Astrocyte (in vitro differentiated cells and primary cell): ENCODE data around the gene FOXL3. TPM values are rescaled to one million over a fixed set of nuclear protein-coding genes. Genes with fewer than 3 reads are reported as not detected.
"Not testable (repeated sequence)": the region's sequence is repeated elsewhere in the genome, so short reads cannot be mapped to it uniquely, and the experiment has no call there.

Experiments used
- DNase-seq: peaks from one replicate; pipeline ENCODE4 v3.0.0-alpha.2; 2010; ENCODE audit warnings: low read depth
- FAIRE-seq: peaks from 2 replicates; lab custom pipeline; 2011; peaks lifted over from hg19 to GRCh38; lab: Jason Lieb, UNC
- H2AFZ ChIP-seq: 2 replicates; pipeline ENCODE4 v1.6.0; 2012; ENCODE audit warnings: low read depth, low read length, inconsistent platforms
- H3K27ac ChIP-seq: 2 replicates; pipeline ENCODE4 v1.5.1; 2011; ENCODE audit warnings: low read depth, low read length, inconsistent platforms
- H3K27me3 ChIP-seq: 2 replicates; pipeline ENCODE4 v1.6.0; 2011; ENCODE audit warnings: low read length, inconsistent platforms; ENCODE audit not compliant: insufficient read depth
- H3K36me3 ChIP-seq: 2 replicates; pipeline ENCODE4 v1.5.1; 2011; ENCODE audit warnings: low read length, inconsistent platforms; ENCODE audit not compliant: insufficient read depth
- H3K4me1 ChIP-seq: 2 replicates; pipeline ENCODE4 v1.5.1; 2011; ENCODE audit warnings: low read length, inconsistent platforms; ENCODE audit not compliant: insufficient read depth
- H3K4me2 ChIP-seq: 2 replicates; pipeline ENCODE4 v1.6.0; 2012; ENCODE audit warnings: low read length, inconsistent platforms
- H3K4me3 ChIP-seq: 2 replicates; pipeline ENCODE4 v1.5.1; 2011; ENCODE audit warnings: low read depth, mild to moderate bottlenecking, low read length, inconsistent platforms; ENCODE audit not compliant: insufficient read depth
- H3K79me2 ChIP-seq: 2 replicates; pipeline ENCODE4 v1.6.0; 2012; ENCODE audit warnings: mild to moderate bottlenecking, low read length, inconsistent platforms; ENCODE audit not compliant: insufficient read depth
- H3K9ac ChIP-seq: 2 replicates; pipeline ENCODE4 v1.6.0; 2012; ENCODE audit warnings: mild to moderate bottlenecking, low read length, inconsistent platforms
- H3K9me3 ChIP-seq: 2 replicates; pipeline ENCODE4 v1.5.1; 2012; ENCODE audit warnings: low read depth, mild to moderate bottlenecking, low read length, inconsistent platforms; ENCODE audit not compliant: insufficient read depth
- H4K20me1 ChIP-seq: 2 replicates; pipeline ENCODE4 v1.6.0; 2012; ENCODE audit warnings: low read length, inconsistent platforms; ENCODE audit not compliant: insufficient read depth
- H3K27ac Mint-ChIP-seq: one replicate; pipeline ENCODE4 v1.8.0; 2021; ENCODE audit warnings: mild to moderate bottlenecking, mixed read lengths; ENCODE audit not compliant: unreplicated experiment
- H3K27me3 Mint-ChIP-seq: one replicate; pipeline ENCODE4 v1.8.0; 2021; ENCODE audit warnings: low read depth, mixed read lengths; ENCODE audit not compliant: unreplicated experiment
- H3K36me3 Mint-ChIP-seq: one replicate; pipeline ENCODE4 v1.8.0; 2021; ENCODE audit warnings: low read depth, mixed read lengths; ENCODE audit not compliant: unreplicated experiment
- H3K4me1 Mint-ChIP-seq: one replicate; pipeline ENCODE4 v1.8.0; 2021; ENCODE audit warnings: low read depth, mixed read lengths; ENCODE audit not compliant: unreplicated experiment
- H3K4me3 Mint-ChIP-seq: one replicate; pipeline ENCODE4 v1.8.0; 2021; ENCODE audit warnings: mild to moderate bottlenecking, moderate library complexity, mixed read lengths; ENCODE audit not compliant: unreplicated experiment
- H3K9me3 Mint-ChIP-seq: one replicate; pipeline ENCODE4 v1.8.0; 2021; ENCODE audit warnings: mild to moderate bottlenecking, mixed read lengths; ENCODE audit not compliant: unreplicated experiment
- EZH2 ChIP-seq: IDR thresholded peaks from 2 replicates; pipeline ENCODE4 v1.6.1; 2012; ENCODE audit warnings: mild to moderate bottlenecking, low read length, inconsistent platforms; ENCODE audit not compliant: insufficient read depth
- total RNA-seq: library from RNA; stranded (reverse); gene quantifications from 2 replicates; pipeline ENCODE4 v1.2.1, GENCODE V29; 2021
- TF ChIP-seq, protein P1 (sequence below): IDR thresholded peaks from 2 replicates; pipeline ENCODE4 v1.5.1; 2011; ENCODE audit warnings: low read depth, mild to moderate bottlenecking, inconsistent platforms, low read length, moderate library complexity; ENCODE audit not compliant: insufficient read depth

FOXL3 gene
- total RNA-seq, 1 donor from 2014 or later: not detected

DNA sequence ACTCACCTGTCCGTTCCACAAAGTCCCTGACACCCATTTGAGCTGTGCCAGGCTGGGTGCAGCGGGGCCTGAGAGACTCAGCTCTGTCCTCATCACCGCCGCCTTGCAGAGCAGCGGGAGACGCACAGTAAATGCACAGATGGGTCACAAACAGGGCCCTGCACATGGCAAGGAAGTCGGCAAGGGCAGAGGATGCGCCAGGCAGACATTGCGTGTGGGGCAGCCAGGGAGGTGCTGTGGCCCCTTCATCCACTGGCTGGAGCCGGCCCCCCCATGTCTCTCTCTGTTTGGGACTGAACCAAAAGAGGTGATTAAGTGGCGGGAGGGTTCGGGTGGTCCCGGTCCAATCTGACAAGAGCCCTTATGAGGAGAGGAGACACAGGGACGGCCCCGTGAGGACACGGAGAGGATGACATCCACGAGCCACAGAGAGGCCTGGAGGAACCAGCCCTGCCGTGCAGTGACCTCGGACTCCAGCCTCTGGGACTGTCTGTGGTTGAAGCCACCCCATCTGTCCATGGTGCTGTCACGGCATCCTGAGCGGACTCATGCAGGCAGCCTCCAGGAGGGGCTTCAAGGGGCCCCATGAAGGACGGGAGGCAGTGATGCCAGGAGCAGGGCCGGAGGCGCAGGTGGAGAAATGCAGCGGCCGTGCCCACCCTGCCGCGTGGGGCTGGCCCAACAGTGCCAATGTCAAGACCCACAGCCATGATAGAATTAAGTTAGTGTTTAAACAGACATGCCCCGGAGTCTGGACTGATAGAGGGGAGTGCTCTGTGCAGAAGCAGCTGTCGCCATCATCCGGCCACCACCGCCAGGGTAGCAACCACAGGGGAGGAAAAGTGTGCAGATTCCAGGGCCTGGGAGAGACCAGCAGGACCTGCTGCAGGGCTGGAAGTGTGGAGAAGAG, 28.4 kb upstream of the FOXL3 start:
- Histone ChIP-seq H3K9ac (no peak overlapping the region), H2AFZ (no peak overlapping the region), H3K4me1 (no peaks in the 10 kb centered on the region), H3K9me3 (peaks cover 12% of the 10 kb centered on the region), H3K36me3 (no peaks in the 10 kb centered on the region), H3K27me3 (no peaks in the 10 kb centered on the region), H3K27ac (no peak overlapping the region), H3K79me2 (no peaks in the 10 kb centered on the region), H3K4me2 (no peak overlapping the region), H4K20me1 (peaks cover 5% of the 10 kb centered on the region), H3K4me3 (no peak overlapping the region)
- Mint-ChIP-seq H3K27me3 (no peaks in the 10 kb centered on the region), H3K27ac (peak overlapping the region; percentile 26), H3K9me3 (peaks cover 21% of the 10 kb centered on the region), H3K4me1 (no peaks in the 10 kb centered on the region), H3K36me3 (peaks cover 8% of the 10 kb centered on the region), H3K4me3 (no peak overlapping the region)
- TF ChIP-seq EZH2: no peak
- TF ChIP-seq, protein P1, sequence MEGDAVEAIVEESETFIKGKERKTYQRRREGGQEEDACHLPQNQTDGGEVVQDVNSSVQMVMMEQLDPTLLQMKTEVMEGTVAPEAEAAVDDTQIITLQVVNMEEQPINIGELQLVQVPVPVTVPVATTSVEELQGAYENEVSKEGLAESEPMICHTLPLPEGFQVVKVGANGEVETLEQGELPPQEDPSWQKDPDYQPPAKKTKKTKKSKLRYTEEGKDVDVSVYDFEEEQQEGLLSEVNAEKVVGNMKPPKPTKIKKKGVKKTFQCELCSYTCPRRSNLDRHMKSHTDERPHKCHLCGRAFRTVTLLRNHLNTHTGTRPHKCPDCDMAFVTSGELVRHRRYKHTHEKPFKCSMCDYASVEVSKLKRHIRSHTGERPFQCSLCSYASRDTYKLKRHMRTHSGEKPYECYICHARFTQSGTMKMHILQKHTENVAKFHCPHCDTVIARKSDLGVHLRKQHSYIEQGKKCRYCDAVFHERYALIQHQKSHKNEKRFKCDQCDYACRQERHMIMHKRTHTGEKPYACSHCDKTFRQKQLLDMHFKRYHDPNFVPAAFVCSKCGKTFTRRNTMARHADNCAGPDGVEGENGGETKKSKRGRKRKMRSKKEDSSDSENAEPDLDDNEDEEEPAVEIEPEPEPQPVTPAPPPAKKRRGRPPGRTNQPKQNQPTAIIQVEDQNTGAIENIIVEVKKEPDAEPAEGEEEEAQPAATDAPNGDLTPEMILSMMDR: no peak
- DNase-seq (no peak), FAIRE-seq (no peak)

GRCh38 chr7:262251-262572, 27.8 kb upstream of the FOXL3 start:
- no peak overlapping the region for H2AFZ ChIP-seq
- H3K4me2 ChIP-seq: no peak overlapping the region
- H3K27ac ChIP-seq: no peak overlapping the region
- no peak for DNase-seq
- no peak overlapping the region for H3K4me3 ChIP-seq
- no peaks in the 10 kb centered on the region for H3K27me3 ChIP-seq
- Mint-ChIP-seq H3K4me1 (no peaks in the 10 kb centered on the region), H3K27me3 (no peaks in the 10 kb centered on the region), H3K4me3 (no peak overlapping the region), H3K9me3 (peaks cover 21% of the 10 kb centered on the region), H3K36me3 (peaks cover 5% of the 10 kb centered on the region), H3K27ac (peak overlapping the region; percentile 26)
- no peaks in the 10 kb centered on the region for H3K79me2 ChIP-seq
- H4K20me1 ChIP-seq: peaks cover 5% of the 10 kb centered on the region
- peaks cover 12% of the 10 kb centered on the region for H3K9me3 ChIP-seq
- H3K4me1 ChIP-seq: no peaks in the 10 kb centered on the region
- H3K36me3 ChIP-seq: no peaks in the 10 kb centered on the region
- H3K9ac ChIP-seq: no peak overlapping the region
- TF ChIP-seq EZH2: no peak
- TF ChIP-seq, protein P1: no peak
- no peak for FAIRE-seq

- H3K4me3 Mint-ChIP-seq, H4K20me1 ChIP-seq, H3K4me1 ChIP-seq, FAIRE-seq, H3K4me2 ChIP-seq, H2AFZ ChIP-seq, H3K36me3 ChIP-seq, H3K27ac ChIP-seq, H3K9ac ChIP-seq, H3K79me2 ChIP-seq, DNase-seq, H3K27ac Mint-ChIP-seq, H3K4me3 ChIP-seq, H3K4me1 Mint-ChIP-seq, H3K27me3 ChIP-seq, H3K27me3 Mint-ChIP-seq, H3K36me3 Mint-ChIP-seq: not testable (repeated sequence)
- peaks cover 12% of the 10 kb centered on the region for H3K9me3 ChIP-seq
- H3K9me3 Mint-ChIP-seq: peaks cover 21% of the 10 kb centered on the region
These were observed 27.2 kb upstream of the FOXL3 start for GRCh38 chr7:262631-263311.
